CD14-positive monocyte (primary cell): ENCODE measurements around the gene CHST15. TPM values are rescaled to one million over a fixed set of nuclear protein-coding genes. Genes with fewer than 3 reads are reported as not detected.

Source experiments
- DNase-seq, 3 donors: peaks; one replicate each; pipeline ENCODE4 v3.0.0-alpha.2; 2011 to 2022
- H2AFZ ChIP-seq: 2 replicates; pipeline ENCODE4 v1.6.0; 2012; ENCODE audit warnings: mild to moderate bottlenecking, low read depth, low read length, inconsistent platforms; ENCODE audit not compliant: insufficient read depth, poor library complexity, severe bottlenecking
- H3K27ac ChIP-seq, 2 donors: 1 replicate in 1 of 2; 2 replicates in 1 of 2; pipeline ENCODE4 v1.5.1; 2012 to 2013; ENCODE audit warnings: low read length in 2 of 2, control low read depth in 1 of 2, inconsistent platforms in 1 of 2, low read depth in 1 of 2, mild to moderate bottlenecking in 1 of 2
- H3K27me3 ChIP-seq, 2 donors: one replicate each; pipeline versions ENCODE4 v1.6.0 to v1.6.1; 2011 to 2013; ENCODE audit warnings: low read length in 2 of 2; ENCODE audit not compliant: control insufficient read depth in 2 of 2, insufficient read depth in 2 of 2
- H3K36me3 ChIP-seq, 2 donors: replicated peaks in 1 of 2; 1 replicate in 1 of 2; 2 replicates in 1 of 2; pipeline versions ENCODE4 v1.5.1 to v1.6.1; 2012 to 2013; ENCODE audit warnings: low read length in 2 of 2, control low read depth in 1 of 2, inconsistent platforms in 1 of 2, mild to moderate bottlenecking in 1 of 2; ENCODE audit not compliant: insufficient read depth in 2 of 2, control insufficient read depth in 1 of 2
- H3K4me1 ChIP-seq, 2 donors: 1 replicate in 1 of 2; 2 replicates in 1 of 2; pipeline versions ENCODE4 v1.5.1 to v1.6.1; 2012 to 2013; ENCODE audit warnings: low read length in 2 of 2, control low read depth in 1 of 2, inconsistent platforms in 1 of 2, mild to moderate bottlenecking in 1 of 2, moderate library complexity in 1 of 2; ENCODE audit not compliant: insufficient read depth in 2 of 2, control insufficient read depth in 1 of 2
- H3K4me2 ChIP-seq: replicated peaks from 2 replicates; pipeline ENCODE3; 2012; ENCODE audit warnings: low read length, moderate library complexity, mild to moderate bottlenecking; ENCODE audit not compliant: poor library complexity, severe bottlenecking; ENCODE audit errors: extremely low read depth
- H3K4me3 ChIP-seq, 3 experiments: fragments of 200-600 bp in 1 of 3; sonication (generic) in 1 of 3; replicated peaks in 1 of 3; 1 replicate in 2 of 3; 2 replicates in 1 of 3; pipeline ENCODE4 v1.5.1; 2011 to 2013; ENCODE audit warnings: low read length in 3 of 3, mild to moderate bottlenecking in 3 of 3, control low read depth in 2 of 3, low read depth in 2 of 3, inconsistent platforms in 1 of 3, moderate library complexity in 1 of 3
- H3K79me2 ChIP-seq: 2 replicates; pipeline ENCODE4 v1.6.0; 2012; ENCODE audit warnings: mild to moderate bottlenecking, control low read depth, inconsistent platforms, low read length, moderate library complexity; ENCODE audit not compliant: insufficient read depth
- H3K9ac ChIP-seq: 2 replicates; pipeline ENCODE4 v1.6.0; 2017; ENCODE audit warnings: low read length, mild to moderate bottlenecking; ENCODE audit not compliant: insufficient read depth, poor library complexity, severe bottlenecking
- H3K9me3 ChIP-seq, 2 donors: replicated peaks in 1 of 2; 1 replicate in 1 of 2; 2 replicates in 1 of 2; pipeline versions ENCODE4 v1.5.1 to v1.6.1; 2012 to 2013; ENCODE audit warnings: low read length in 2 of 2, control low read depth in 1 of 2; ENCODE audit not compliant: control insufficient read depth in 1 of 2, insufficient read depth in 1 of 2
- H4K20me1 ChIP-seq: 2 replicates; pipeline ENCODE4 v1.6.0; 2012; ENCODE audit warnings: mild to moderate bottlenecking, low read length, control low read depth, moderate library complexity; ENCODE audit not compliant: insufficient read depth
- H3K27ac Mint-ChIP-seq, 7 donors: one replicate each; pipeline ENCODE4 v1.8.0; 2020; ENCODE audit warnings: mild to moderate bottlenecking in 7 of 7, mixed read lengths in 7 of 7, moderate library complexity in 6 of 7, inconsistent platforms in 2 of 7
- H3K27me3 Mint-ChIP-seq, 3 donors: one replicate each; pipeline ENCODE4 v1.8.0; 2021 to 2022; ENCODE audit warnings: low read depth in 3 of 3, mild to moderate bottlenecking in 3 of 3, mixed read lengths in 3 of 3, moderate library complexity in 3 of 3, inconsistent platforms in 1 of 3
- H3K36me3 Mint-ChIP-seq, 2 donors: one replicate each; pipeline ENCODE4 v1.8.0; 2020; ENCODE audit warnings: mixed read lengths in 2 of 2, inconsistent platforms in 1 of 2, mild to moderate bottlenecking in 1 of 2
- H3K4me1 Mint-ChIP-seq: one replicate; pipeline ENCODE4 v1.8.0; 2020; ENCODE audit warnings: mild to moderate bottlenecking, mixed read lengths
- H3K4me3 Mint-ChIP-seq, 2 donors: one replicate each; pipeline ENCODE4 v1.8.0; 2020; ENCODE audit warnings: mild to moderate bottlenecking in 2 of 2, mixed read lengths in 2 of 2, moderate library complexity in 1 of 2
- H3K9me3 Mint-ChIP-seq, 7 donors: one replicate each; pipeline ENCODE4 v1.8.0; 2020 to 2022; ENCODE audit warnings: mixed read lengths in 7 of 7, mild to moderate bottlenecking in 6 of 7, moderate library complexity in 6 of 7, inconsistent platforms in 2 of 7
- WGBS: methylation state at CpG from one replicate; pipeline ENCODE4 v1.1.5; 2013; ENCODE audit warnings: missing lambda C conversion rate; ENCODE audit not compliant: insufficient coverage; 5-methylcytosine and 5-hydroxymethylcytosine counted together
- intact Hi-C, 2 donors: fragments of 100-400 bp; cut with micrococcal nuclease; formaldehyde crosslinking; loops; one replicate each; pipeline versions ENCODE4 v1.15.0 to v1.15.1; 2023
- polyA plus RNA-seq, 3 donors: library from polyadenylated mRNA; depleted of rRNA in 1 of 3; unstranded in 2 of 3; stranded (reverse) in 1 of 3; fragments of 300-500 nt in 2 of 3; fragments of >200 nt in 1 of 3; fragmentation: Illumina TruSeq in 2 of 3; gene quantifications; 1 replicate in 2 of 3; 2 replicates in 1 of 3; pipeline ENCODE4 v1.2.3, GENCODE V29; 2012 to 2021
- TF ChIP-seq, protein P1 (sequence below): fragments of 200-600 bp; IDR thresholded peaks from one replicate; pipeline ENCODE4 v1.8.0; 2022; ENCODE audit warnings: antibody characterized with exemption, mild to moderate bottlenecking

CHST15 gene
- polyA plus RNA-seq, 3 donors, result 54.4 to 106 (median 87.5) TPM

DNA sequence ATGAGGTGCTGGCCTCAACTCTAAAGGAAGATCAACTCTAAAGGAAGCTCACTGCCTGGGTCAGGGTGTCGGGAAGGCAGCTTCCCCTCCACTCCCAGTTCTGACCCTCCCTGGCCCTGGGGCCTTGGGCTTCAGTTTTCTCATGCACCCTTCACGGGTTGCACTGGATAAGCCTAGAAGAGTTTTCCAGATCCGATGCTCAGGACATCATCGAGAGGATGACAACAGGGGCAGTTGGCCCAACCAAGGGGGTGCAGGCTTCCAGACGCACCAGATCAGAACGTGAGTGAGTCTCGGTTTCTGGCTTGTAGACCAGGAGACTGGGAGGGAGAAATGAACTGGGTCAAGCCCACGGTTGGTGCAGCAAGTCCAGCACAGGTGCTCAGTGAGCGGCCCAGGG, 34.2 kb upstream of the CHST15 start:
- H3K4me1 ChIP-seq, result peaks cover 16 to 34% of the 10 kb centered on the region in 2 donors
- no peak overlapping the region for H3K4me3 Mint-ChIP-seq
- no peak overlapping the region for H3K4me3 ChIP-seq
- peaks cover 0 to 1% (median 0%) of the 10 kb centered on the region in 7 donors for H3K9me3 Mint-ChIP-seq
- H2AFZ ChIP-seq, result no peak overlapping the region
- intact Hi-C loops, result no loop called here
- H3K9ac ChIP-seq, result no peak overlapping the region
- no peaks in the 10 kb centered on the region for H4K20me1 ChIP-seq
- H3K4me2 ChIP-seq, result no peak overlapping the region
- no peak overlapping the region for H3K27ac ChIP-seq
- H3K36me3 ChIP-seq, result no peaks in the 10 kb centered on the region
- H3K27me3 Mint-ChIP-seq, result peaks cover 2 to 7% (median 3%) of the 10 kb centered on the region in 3 donors
- no peaks in the 10 kb centered on the region for H3K27me3 ChIP-seq
- DNase-seq, result no peak
- H3K4me1 Mint-ChIP-seq, result peaks cover 12% of the 10 kb centered on the region
- peaks cover 0 to 4% of the 10 kb centered on the region in 2 donors for H3K36me3 Mint-ChIP-seq
- WGBS, result 88% methylated on average over 9 of the region's 9 CpGs
- TF ChIP-seq, protein P1, sequence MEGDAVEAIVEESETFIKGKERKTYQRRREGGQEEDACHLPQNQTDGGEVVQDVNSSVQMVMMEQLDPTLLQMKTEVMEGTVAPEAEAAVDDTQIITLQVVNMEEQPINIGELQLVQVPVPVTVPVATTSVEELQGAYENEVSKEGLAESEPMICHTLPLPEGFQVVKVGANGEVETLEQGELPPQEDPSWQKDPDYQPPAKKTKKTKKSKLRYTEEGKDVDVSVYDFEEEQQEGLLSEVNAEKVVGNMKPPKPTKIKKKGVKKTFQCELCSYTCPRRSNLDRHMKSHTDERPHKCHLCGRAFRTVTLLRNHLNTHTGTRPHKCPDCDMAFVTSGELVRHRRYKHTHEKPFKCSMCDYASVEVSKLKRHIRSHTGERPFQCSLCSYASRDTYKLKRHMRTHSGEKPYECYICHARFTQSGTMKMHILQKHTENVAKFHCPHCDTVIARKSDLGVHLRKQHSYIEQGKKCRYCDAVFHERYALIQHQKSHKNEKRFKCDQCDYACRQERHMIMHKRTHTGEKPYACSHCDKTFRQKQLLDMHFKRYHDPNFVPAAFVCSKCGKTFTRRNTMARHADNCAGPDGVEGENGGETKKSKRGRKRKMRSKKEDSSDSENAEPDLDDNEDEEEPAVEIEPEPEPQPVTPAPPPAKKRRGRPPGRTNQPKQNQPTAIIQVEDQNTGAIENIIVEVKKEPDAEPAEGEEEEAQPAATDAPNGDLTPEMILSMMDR, result no peak
- no peaks in the 10 kb centered on the region for H3K79me2 ChIP-seq
- H3K9me3 ChIP-seq, result no peaks in the 10 kb centered on the region
- no peak overlapping the region for H3K27ac Mint-ChIP-seq

DNA sequence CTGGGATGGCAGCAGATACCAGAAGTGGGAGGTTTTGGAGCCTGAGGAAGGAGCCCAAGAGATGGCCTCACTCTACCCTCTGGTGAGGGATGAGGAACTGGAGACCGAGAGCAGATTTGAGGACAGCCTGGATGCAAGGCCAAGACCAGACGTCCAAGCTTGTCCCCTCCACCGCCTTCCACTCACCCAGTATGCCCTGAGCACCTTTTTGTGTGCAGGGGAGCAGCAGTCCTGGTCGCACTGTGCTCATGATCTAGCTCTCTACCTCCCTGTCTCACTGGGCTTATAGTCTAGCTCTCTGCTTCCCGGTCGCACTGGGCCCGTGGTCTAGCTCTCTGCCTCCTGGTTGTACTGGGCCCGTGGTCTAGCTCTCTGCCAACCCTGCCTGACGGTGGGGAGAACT, 33.6 kb upstream of the CHST15 start:
- H3K79me2 ChIP-seq, result no peaks in the 10 kb centered on the region
- Mint-ChIP-seq H3K9me3 (peaks cover 0 to 1% (median 0%) of the 10 kb centered on the region in 7 donors), H3K27ac (peak overlapping the region in 4 of 7 donors; percentile 30 to 64 (median 36)), H3K4me3 (no peak overlapping the region), H3K27me3 (peaks cover 2 to 3% (median 3%) of the 10 kb centered on the region in 3 donors), H3K36me3 (peaks cover 0 to 4% of the 10 kb centered on the region in 2 donors), H3K4me1 (peaks cover 12% of the 10 kb centered on the region)
- H2AFZ ChIP-seq, result no peak overlapping the region
- no peak overlapping the region for H3K9ac ChIP-seq
- H3K4me3 ChIP-seq, result no peak overlapping the region
- H3K36me3 ChIP-seq, result no peaks in the 10 kb centered on the region
- intact Hi-C loops, result no loop called here
- H3K9me3 ChIP-seq, result no peaks in the 10 kb centered on the region
- no peak overlapping the region for H3K4me2 ChIP-seq
- no peak overlapping the region for H3K27ac ChIP-seq
- 95% methylated on average over 6 of the region's 9 CpGs for WGBS
- no peaks in the 10 kb centered on the region for H4K20me1 ChIP-seq
- no peak for DNase-seq
- H3K27me3 ChIP-seq, result no peaks in the 10 kb centered on the region
- peaks cover 16 to 34% of the 10 kb centered on the region in 2 donors for H3K4me1 ChIP-seq
- TF ChIP-seq, protein P1, result no peak
